ENCODE results near the gene ZNF354B. TPM values are rescaled to one million over a fixed set of nuclear protein-coding genes. Genes with fewer than 3 reads are reported as not detected.
A peak's percentile ranks its signal among the peaks of the same experiment; 100 is the strongest.

Gene ZNF354B
- total RNA-seq, 4 donors from 2014 or later, result 9.8 to 18.8 (median 15.4) TPM

DNA sequence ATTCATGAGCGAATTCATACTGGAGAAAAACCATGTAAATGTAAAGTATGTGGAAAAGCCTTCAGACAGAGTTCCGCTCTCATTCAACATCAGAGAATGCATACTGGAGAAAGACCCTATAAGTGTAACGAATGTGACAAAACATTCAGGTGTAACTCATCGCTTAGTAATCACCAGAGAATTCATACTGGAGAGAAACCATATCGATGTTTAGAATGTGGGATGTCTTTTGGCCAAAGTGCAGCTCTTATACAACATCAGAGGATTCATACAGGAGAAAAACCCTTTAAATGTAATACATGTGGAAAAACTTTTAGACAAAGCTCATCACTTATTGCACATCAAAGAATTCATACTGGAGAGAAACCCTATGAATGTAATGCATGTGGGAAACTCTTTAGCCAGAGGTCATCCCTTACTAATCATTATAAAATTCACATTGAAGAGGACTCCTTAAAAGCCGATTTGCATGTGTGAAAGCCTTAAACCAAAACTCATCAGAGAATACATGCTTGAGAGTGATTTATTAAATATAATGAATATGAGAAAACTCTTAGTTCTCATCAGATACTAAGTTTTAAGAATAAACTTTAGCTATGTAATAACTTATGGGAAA, 24.2 kb downstream of the ZNF354B start:
- Histone ChIP-seq H3K9me3 (peaks cover 0 to 77% (median 71%) of the 10 kb centered on the region in 4 donors), H3K27me3 (no peaks in the 10 kb centered on the region), H3K27ac (replicated peaks in 1 of 4) (no peak overlapping the region), H3K4me1 (no peaks in the 10 kb centered on the region), H3K36me3 (peaks cover 62 to 99% (median 77%) of the 10 kb centered on the region in 4 donors), H3K4me3 (no peak overlapping the region)
- intact Hi-C loops (cut with DNase I), result no loop called here
- TF ChIP-seq, protein P1, sequence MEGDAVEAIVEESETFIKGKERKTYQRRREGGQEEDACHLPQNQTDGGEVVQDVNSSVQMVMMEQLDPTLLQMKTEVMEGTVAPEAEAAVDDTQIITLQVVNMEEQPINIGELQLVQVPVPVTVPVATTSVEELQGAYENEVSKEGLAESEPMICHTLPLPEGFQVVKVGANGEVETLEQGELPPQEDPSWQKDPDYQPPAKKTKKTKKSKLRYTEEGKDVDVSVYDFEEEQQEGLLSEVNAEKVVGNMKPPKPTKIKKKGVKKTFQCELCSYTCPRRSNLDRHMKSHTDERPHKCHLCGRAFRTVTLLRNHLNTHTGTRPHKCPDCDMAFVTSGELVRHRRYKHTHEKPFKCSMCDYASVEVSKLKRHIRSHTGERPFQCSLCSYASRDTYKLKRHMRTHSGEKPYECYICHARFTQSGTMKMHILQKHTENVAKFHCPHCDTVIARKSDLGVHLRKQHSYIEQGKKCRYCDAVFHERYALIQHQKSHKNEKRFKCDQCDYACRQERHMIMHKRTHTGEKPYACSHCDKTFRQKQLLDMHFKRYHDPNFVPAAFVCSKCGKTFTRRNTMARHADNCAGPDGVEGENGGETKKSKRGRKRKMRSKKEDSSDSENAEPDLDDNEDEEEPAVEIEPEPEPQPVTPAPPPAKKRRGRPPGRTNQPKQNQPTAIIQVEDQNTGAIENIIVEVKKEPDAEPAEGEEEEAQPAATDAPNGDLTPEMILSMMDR (IDR thresholded peaks at IDR 0.05), result no peak
- no peak for TF ChIP-seq POLR2A (IDR thresholded peaks at IDR 0.05; ENCODE audit: low read depth)
- no peak for TF ChIP-seq EP300 (IDR thresholded peaks at IDR 0.05)
- TF ChIP-seq POLR2AphosphoS5 (IDR thresholded peaks at IDR 0.05), result no peak
- DNase-seq (ENCODE audit: extremely low spot score), result no peak
- over 99% methylated on average over 6 of the region's 6 CpGs for WGBS

GRCh38 chr5:178895615-178896571, 36.1 kb downstream of the ZNF354B start, which contains the start of gene ZFP2:
Gene ZFP2, plus strand, starts transcription at chr5:178895913. Its CDS starts 35,401 bp downstream, at chr5:178931314.
- H3K27ac ChIP-seq (replicated peaks in 1 of 4), result peak within 1 kb of the TSS; percentile 80 to 84 (median 82)
- H3K4me3 ChIP-seq, result peak within 1 kb of the TSS; percentile 70 to 92 (median 82)
- no peaks in the 10 kb centered on the region for H3K27me3 ChIP-seq
- DNase-seq (ENCODE audit: extremely low spot score), result no peak
- intact Hi-C loops (cut with DNase I), result loop anchor here (5.0 kb wide), 1 partner anchor 46 kb away; the partner anchor contains the start of gene ZNF454
- peaks cover 0 to 5% (median 0%) of the 10 kb centered on the region in 4 donors for H3K36me3 ChIP-seq
- peaks cover 9 to 13% (median 10%) of the 10 kb centered on the region in 4 donors for H3K4me1 ChIP-seq
- no peaks in the 10 kb centered on the region for H3K9me3 ChIP-seq
- 2% methylated on average over 21 of the region's 79 CpGs for WGBS
- TF ChIP-seq, protein P1 (IDR thresholded peaks at IDR 0.05), result no peak
- TF ChIP-seq POLR2A (IDR thresholded peaks at IDR 0.05; ENCODE audit: low read depth) (peak; percentile 11), POLR2AphosphoS5 (IDR thresholded peaks at IDR 0.05) (peak; percentile 65 to 75), EP300 (IDR thresholded peaks at IDR 0.05) (no peak)

DNA sequence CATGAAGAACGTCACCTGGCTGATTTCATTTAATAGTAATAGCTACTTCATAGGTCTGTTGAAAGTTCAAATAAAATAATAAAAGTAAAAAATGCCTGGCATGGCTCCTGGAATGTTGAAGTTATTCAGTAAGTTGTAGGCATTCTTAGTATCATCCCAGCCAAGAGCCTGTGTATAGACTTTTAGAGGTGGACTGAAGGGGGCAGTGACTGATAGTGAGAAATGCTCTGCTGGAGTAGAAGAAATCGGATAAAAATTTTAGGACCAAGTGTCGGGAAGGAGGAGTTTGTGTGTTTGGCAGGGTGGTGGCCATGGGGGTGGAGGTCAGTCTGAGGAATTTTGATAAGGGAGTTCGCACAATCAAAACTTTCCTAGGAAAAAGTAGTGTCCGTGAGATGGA, 39.5 kb downstream of the ZNF354B start:
- Histone ChIP-seq H3K36me3 (peaks cover 0 to 9% (median 4%) of the 10 kb centered on the region in 4 donors), H3K27me3 (no peaks in the 10 kb centered on the region), H3K4me3 (no peak overlapping the region), H3K27ac (replicated peaks in 1 of 4) (no peak overlapping the region), H3K4me1 (peaks cover 9 to 13% (median 10%) of the 10 kb centered on the region in 4 donors), H3K9me3 (peaks cover 0 to 10% (median 0%) of the 10 kb centered on the region in 4 donors)
- TF ChIP-seq, protein P1 (IDR thresholded peaks at IDR 0.05), result no peak
- TF ChIP-seq POLR2A (IDR thresholded peaks at IDR 0.05; ENCODE audit: low read depth) (no peak), POLR2AphosphoS5 (IDR thresholded peaks at IDR 0.05) (no peak), EP300 (IDR thresholded peaks at IDR 0.05) (no peak)
- WGBS, result 77% methylated on average over 5 of the region's 5 CpGs
- intact Hi-C loops (cut with DNase I), result loop anchor here (5.0 kb wide), 1 partner anchor 43 kb away; the partner anchor contains the start of gene ZNF454
- no peak for DNase-seq (ENCODE audit: extremely low spot score)

DNA sequence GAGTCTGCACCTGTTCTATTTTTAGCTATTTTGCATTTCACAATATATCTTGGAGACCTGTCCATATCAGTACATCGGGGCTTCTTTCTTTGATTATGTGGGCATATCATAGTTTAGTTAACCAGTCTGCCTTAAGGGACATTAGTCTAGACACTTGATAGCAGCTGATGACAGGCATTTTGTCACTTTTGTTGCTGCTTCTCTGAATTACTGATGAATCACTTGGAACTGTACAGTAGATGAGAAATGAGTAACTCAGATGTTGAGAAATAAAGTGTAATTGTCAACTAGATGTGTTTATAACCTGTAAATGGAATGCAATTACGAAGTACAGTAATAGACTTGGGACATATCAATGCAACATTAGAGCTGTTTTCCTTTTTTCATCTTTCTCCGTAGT, 43.1 kb downstream of the ZNF354B start:
- 90% methylated on average over 3 of the region's 3 CpGs for WGBS
- Histone ChIP-seq H3K4me3 (no peak overlapping the region), H3K4me1 (no peaks in the 10 kb centered on the region), H3K36me3 (peaks cover 4 to 19% (median 10%) of the 10 kb centered on the region in 4 donors), H3K9me3 (peaks cover 0 to 18% (median 3%) of the 10 kb centered on the region in 4 donors), H3K27me3 (no peaks in the 10 kb centered on the region), H3K27ac (replicated peaks in 1 of 4) (no peak overlapping the region)
- TF ChIP-seq, protein P1 (IDR thresholded peaks at IDR 0.05), result no peak
- TF ChIP-seq POLR2A (IDR thresholded peaks at IDR 0.05; ENCODE audit: low read depth) (no peak), EP300 (IDR thresholded peaks at IDR 0.05) (no peak), POLR2AphosphoS5 (IDR thresholded peaks at IDR 0.05) (no peak)
- no peak for DNase-seq (ENCODE audit: extremely low spot score)
- intact Hi-C loops (cut with DNase I), result no loop called here

All from esophagus muscularis mucosa (tissue), 4 donors.